Eye (tissue), 1 donor: Measurements from ENCODE around the gene SPIRE2.
"Not testable (repeated sequence)": the region's sequence is repeated elsewhere in the genome, so short reads cannot be mapped to it uniquely, and the experiment has no call there.

ENCODE experiments used
- DNase-seq: peaks from one replicate; pipeline ENCODE4 v3.0.0-alpha.2; 2015

The SPIRE2 gene, protein sequence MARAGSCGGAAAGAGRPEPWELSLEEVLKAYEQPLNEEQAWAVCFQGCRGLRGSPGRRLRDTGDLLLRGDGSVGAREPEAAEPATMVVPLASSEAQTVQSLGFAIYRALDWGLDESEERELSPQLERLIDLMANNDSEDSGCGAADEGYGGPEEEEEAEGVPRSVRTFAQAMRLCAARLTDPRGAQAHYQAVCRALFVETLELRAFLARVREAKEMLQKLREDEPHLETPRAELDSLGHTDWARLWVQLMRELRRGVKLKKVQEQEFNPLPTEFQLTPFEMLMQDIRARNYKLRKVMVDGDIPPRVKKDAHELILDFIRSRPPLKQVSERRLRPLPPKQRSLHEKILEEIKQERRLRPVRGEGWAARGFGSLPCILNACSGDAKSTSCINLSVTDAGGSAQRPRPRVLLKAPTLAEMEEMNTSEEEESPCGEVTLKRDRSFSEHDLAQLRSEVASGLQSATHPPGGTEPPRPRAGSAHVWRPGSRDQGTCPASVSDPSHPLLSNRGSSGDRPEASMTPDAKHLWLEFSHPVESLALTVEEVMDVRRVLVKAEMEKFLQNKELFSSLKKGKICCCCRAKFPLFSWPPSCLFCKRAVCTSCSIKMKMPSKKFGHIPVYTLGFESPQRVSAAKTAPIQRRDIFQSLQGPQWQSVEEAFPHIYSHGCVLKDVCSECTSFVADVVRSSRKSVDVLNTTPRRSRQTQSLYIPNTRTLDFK

DNA sequence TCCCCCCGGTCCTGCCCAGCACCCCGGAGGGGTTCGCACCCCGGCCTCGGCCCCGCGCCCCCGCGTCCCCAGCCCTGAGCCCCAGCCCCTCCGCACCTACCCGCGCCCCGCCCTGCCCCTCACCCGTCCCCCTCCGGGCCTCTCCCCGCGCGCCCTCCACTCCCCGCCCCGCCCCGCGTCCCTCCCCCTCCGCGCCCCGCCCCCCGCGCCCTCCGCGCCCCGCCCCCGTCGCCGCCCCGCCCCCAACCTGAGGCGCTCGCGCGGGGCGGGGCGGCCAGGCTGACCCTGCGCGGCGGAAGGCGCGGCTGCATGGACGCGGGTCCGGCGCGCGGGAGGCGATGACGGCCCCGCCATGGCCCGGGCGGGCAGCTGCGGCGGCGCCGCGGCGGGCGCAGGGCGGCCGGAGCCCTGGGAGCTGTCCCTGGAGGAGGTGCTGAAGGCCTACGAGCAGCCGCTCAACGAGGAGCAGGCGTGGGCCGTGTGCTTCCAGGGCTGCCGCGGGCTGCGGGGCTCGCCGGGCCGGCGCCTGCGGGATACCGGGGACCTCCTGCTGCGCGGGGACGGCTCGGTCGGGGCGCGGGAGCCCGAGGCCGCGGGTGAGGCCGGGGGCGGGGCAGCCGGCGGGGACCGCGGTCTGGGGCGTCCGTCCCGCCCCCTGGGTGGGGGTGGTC, at the start of gene SPIRE2:
Gene SPIRE2, plus strand, starts transcription at position 277 of the 671 bp plus-strand sequence. Its CDS starts 76 bp downstream, at position 353.
- DNase-seq, result peak; percentile 91

DNA sequence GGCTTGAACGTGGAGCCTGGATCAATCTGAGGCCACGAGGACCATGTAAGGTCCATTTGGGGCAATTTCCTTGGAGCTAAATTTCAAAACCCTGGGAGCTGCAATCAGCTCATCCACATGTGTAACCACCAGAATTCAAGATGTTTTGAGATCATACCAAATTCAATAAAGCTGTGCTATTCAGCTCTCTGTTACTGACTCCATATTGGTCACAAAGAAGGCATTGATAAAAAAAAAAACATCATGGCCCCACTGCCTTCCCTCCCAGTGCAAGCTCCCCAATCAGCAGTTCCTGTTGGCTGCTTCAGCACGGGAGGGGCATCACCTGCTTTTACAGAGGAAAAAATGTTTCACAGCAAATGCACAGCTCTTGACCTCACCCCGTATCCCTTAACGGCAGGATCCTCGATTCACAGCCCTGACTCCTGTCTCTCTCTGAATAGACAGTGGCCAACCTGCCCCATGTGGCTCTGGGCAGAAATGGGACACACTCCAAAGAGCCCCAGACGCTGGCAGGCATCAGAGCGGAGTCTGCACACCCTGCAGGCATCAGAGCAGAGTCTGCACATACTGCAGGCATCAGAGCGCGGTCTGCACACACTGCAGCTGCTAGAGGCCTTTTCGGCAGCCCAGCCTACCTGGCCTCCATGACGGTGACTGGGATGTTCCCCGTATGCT, 48.9 kb upstream of the SPIRE2 start:
- no peak for DNase-seq

DNA sequence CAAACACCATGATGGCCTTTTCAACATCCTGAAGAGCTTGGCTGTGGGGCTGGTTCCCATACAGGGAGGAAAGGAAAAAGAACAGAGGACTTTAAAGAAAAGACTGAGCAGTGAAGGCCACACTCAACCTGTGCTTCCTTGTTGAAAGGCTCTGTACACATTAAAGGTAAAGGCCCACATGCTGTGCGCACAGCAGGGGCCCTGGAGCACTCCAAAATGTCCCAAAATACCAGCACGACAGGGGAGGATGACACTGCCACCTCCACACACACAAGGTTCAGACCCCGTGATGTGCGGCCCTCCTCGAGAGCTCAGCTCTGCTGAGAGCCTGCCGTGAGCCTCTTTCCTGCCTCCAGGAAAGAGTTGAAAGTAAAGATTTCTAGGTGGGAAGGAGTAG, 48.4 kb upstream of the SPIRE2 start:
- no peak for DNase-seq

DNA sequence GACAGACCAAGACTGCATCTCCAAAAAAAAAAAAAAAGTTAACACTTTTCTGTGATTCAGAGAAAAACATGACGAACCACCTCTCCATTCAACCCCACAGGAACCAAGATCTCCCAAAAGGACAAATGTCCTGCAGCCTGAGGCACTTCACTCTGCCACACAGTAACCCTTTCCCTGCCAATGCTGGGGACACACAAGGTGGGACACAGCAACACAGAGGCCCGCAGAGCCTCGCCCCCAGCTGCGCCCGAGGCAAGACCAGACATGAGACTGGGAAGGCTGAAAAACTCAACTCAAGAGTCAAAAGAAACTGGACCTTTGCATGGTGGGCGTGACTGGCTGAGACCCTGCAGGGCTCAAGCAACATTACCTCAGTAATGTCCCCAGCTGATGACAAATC, 45.8 kb upstream of the SPIRE2 start:
- no peak for DNase-seq

DNA sequence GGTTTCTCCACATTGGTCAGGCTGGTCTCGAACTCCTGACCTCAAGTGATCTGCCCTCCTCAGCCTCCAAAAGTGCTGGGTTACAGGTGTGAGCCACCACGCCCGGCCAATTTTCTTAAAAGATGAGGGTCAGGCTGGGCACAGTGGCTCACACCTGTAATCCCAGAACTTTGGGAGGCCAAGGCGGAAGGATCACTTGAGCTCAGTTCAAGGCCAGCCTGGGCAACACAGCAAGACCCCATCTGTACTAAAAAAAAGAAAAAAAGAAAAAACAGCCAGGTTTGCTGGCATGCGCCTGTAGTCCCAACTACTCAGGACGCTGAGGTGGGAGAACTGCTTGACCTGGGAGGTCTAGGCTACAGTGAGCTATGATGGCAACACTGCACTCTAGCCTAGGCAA, 44.3 kb upstream of the SPIRE2 start:
- not testable (repeated sequence) for DNase-seq

DNA sequence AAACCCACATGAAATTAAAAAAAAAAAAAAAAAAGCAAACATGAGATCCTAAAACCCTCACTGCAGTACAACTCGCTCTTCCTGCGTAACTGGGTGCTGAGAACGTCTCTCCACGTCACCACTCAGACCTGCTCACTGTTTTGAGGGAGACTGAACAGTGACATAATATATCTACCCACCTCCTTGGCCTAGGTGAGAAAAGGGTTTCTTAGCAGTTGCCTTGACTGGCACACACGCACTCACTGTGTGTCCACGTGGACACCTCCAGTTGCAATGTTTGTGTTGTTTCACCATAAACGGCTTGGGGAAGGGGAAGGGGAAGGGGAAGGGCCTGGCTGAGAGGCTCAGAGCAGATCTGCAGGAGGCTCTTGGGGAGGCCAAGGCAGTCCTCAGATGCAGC, 43.9 kb upstream of the SPIRE2 start:
- DNase-seq, result no peak

DNA sequence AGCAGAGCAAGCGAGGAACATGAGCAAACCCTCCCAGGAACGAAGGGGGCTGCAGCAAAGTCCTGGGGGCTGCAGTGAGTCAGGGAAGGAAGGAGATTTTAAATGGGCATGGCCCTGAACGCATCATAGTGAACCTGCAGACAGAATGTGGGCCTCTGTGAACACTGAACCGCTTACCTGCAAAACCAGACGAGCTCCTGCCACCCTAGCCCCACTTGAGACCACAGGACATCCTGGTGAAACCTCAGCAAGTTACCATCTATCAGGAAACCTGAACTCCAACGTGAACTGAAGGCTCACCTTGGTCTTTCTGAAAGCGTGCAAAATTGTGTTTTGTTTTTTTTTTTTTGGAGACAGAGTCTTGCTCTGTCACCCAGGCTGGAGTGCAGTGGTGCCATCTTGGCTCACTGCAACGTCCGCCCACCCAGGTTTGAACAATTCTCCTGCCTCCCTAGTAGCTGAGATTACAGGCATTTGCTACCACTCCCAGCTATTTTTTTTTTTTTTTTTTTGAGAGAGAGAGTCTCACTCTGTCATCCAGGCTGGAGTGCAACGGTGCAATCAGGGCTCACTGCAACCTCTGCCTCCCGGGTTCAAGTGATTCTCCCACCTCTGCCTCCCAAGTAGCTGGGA, 42.6 kb upstream of the SPIRE2 start:
- DNase-seq, result no peak

DNA sequence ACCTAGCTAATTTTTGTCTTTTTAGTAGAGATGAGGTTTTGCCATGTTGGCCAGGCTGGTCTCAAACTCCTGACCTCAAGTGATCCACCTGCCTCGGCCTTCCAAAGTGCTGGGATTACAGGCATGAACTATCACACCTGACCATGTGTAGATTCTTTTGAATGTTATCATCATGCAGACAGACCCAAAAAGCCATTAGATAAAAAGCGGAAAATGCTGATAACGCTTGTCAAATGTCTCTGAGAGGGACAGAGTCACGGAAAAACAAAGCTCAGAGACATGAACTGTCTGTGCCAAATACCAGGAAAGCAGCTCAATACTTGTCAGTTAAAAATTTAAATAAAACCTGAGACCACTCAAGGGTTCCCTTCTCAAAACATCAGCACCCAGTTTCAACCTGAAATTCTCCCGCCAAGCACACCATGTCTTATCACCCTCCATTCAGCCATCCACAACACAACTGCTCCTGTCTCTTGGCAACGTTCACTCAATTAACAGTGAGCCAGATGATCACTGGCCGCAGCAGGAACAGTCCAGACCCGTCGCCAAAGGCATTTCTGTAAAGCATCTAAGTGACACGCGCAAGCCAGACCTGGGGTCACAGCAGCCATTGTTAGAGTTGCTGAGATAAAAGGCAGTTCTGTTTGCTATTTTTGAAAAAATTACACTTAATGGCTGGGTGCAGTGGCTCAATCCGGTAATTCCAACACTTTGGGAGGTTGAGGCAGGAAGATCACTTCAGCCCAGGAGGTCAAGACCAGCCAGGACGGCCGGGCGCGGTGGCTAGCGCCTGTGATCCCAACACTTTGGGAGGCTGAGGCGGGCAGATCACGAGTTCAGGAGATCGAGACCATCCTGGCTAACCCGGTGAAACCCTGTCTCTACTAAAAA, 41.6 kb upstream of the SPIRE2 start:
- DNase-seq, result no peak

DNA sequence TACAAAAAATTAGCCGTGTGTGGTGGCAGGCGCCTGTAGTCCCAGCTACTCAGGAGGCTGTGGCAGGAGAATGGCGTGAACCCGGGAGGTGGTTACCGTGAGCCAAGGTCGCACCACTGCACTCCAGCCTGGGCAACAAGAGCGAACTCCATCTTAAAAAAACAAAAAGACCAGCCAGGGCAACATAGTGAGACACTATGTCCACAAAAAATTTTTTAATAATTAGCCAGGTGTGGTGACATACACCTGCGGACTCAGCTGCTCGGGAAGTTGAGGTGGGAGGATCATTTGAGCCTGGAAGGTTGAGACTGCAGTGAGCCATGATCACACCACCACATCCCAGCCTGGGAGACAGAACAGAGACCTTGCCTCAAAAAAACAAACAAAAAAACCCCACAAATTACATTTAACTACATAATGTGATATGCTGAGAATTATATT, 40.9 kb upstream of the SPIRE2 start:
- no peak for DNase-seq

DNA sequence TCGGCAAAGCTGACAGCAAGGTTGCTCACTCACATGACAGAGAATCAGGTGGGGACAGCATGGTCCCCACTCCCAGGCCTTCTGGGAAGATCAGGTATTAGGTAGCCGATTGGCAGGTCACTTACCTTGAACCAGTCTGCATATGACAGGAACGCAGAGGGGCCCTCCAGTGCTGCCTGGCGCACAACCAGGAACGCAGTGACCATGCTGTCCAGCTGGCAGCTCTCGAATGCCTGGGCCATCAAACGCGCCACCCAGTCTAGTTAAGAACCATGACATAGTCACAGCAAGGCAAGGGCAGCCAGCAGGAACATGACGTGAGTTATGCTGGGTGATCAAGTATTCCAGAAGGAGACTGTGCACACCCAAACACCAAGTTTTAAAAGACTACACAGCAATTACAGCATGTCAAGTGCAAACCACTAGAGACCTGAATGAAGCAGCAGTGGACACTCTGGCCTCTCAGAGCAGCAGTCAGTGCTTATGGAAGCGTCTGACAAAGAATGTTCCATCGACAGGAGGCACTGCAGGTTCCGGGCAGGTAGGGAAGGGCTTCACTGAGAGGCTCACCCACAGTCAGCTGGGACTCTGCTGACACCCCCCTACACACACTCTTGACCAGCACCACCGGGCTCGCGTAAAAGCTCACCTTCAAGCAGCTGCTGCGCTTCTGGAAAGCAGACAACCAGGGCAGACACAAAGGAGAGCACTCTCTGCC, 36.8 kb upstream of the SPIRE2 start:
- no peak for DNase-seq

DNA sequence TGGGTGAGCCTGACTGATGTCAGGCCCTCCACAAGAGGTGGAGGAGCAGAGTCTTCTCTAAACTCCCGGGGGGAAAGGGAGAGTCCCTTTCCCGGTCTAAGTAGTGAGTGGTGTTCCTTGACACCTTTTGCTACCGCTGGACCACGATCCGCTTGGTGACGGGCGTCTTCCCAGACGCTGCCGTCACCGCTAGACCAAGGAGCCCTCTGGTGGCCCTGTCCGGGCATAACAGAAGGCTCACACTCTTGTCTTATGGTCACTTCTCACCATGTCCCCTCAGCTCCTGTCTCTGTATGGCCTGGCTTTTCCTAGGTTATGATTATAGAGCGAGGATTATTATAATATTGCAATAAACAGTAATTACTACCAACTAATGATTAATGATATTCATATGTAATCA, 35.2 kb upstream of the SPIRE2 start:
- DNase-seq, result peak; percentile 39

DNA sequence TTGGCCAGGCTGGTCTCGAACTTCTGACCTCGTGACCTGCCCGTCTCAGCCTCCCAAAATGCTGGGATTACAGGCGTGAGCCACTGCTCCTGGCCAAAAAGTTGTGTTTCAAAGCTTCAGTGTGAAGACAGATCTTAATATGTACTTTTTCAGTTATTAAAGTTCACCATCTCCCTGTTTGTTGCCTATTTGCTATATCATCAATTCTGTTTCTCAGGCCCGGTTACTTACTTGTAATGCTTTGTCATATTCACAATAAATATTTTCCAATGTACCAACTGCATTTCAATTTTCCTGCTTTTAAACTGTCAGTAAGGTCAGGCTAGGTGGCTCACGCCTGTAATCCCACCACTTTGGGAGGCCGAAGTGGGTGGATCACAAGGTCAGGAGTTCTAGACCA, 34.3 kb upstream of the SPIRE2 start:
- no peak for DNase-seq

DNA sequence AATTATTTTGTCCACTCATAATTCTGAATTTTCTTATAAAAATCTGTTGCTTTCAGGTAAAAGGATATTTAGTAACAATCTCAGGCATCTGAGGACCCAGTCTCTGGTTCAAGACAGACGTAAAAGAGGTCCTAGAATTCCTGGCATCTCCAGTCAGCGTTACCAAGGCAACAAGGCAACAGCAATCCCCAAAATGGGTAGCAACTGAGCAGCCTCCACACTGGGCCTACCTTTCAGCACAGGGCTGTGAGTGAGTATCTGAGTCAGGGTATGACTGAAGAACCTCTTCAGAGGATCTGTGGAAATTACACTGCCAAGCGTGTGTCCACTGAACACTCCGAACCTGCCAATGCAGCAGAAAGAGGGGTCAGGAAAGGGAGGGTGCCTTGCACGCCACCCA, 32.6 kb upstream of the SPIRE2 start:
- DNase-seq, result no peak

DNA sequence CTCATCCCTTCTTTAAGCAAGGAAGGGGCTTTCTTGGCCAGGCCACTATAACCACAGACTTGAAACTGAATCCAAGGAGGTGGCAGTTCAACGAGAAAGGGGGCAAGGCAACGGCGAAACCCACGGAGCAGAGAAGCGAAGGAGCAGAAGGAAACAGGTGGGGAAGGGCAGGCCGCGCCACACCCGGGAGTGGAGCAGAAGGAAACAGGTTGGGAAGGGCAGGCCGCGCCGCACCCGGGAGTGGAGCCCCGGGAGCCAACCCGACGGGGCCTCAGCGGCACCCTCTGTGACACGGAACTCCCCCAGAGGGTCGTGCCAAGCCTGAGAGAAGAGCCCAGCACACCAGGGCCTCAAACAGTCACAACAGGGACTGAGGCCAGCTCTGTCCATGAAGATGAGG, 32.2 kb upstream of the SPIRE2 start:
- DNase-seq, result no peak

DNA sequence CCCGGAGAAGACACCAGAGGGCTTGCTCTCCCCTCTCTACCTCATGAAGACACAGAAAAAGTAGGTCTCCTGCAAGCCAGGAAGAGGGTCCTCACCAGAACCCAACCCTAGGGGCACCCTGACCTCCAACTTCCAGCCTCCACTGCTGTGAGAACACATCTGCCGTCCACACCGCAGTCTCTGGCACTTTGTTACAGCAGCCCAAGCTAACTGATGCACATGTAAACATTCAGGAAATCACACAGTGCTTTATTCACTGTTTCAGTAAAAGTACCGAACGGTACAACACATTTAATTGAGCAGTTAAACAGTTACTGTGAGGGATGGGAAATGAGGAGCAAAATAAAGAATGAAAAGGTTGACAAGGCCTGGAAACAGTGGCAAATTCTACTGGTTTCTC, 30.1 kb upstream of the SPIRE2 start:
- no peak for DNase-seq

DNA sequence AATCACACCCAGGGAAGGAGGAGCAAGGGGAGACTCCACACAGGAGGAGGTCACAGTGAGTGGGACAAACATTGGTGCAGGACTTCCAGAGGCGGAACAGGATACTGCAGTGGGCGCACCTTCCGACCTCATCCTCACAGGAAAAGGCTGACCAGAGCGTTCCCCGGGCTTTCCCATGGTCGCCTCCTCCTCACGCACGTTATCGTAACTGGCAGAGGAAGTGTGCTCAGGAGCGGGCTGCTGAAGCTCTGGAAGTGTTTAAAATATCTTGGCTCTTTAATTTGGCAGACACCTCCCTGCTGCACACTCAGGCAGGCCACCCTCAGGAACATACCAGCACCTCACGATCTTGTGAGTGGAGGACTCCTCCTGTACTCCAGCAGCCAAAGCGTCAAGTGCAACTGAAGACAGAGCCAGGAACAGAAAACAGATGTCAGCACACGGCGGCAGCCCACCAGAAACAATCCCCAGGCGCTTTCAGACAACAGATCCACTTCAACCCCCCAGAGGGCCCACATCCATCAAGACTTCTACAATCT, 29.4 kb upstream of the SPIRE2 start:
- no peak for DNase-seq

DNA sequence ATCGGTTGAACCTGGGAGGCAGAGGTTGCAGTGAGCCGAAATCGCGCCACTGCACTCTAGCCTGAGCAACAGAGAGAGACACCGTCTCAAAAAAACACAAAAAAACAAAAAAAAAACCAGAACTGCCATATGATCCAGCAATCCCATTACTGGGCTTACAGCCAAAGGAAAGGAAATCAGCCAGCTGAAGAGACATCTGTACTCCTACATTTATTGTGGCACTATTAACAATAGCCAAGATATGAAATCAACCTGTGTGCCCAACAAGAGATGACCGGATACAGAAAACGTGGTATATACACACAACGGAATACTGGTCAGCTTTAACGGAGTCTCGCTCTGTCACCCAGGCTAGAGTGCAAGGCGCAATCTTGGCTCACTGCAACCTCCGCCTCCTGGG, 26.5 kb upstream of the SPIRE2 start:
- DNase-seq, result no peak

DNA sequence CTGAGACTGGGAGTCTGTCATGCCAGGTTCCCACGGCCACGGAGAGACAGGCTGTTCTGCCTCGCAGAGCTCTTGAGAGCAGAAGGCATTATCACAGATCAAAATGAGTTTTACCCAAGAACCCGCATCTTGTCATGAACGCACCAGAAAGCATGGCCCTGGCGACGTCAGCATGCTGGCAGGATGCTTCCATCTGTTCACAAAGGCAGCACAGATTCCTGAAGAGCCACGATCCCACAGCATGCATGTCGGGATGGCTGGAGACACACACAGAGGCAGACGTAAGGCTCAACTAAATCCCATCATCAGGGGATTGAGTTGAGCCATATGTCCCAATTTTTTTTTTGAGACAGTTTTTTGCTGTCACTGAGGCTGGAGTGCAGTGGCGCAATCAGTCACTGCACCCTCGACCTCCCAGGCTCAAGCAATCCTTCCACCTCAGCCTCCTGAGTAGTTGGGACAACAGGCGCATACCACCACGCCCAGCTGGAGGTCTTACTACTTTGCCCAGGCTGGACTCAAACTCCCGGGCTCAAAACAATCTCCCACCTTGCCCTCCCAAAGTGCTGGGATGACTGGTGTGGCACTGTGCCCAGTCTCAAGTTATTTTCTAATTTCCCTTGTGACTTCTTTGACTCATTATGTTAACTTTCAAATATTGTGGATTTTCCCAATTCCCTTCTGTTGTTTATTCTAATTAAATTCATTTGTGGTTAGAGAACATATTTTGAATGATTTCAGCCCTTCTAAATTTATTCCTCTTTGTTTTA, 23.0 kb upstream of the SPIRE2 start:
- no peak for DNase-seq

DNA sequence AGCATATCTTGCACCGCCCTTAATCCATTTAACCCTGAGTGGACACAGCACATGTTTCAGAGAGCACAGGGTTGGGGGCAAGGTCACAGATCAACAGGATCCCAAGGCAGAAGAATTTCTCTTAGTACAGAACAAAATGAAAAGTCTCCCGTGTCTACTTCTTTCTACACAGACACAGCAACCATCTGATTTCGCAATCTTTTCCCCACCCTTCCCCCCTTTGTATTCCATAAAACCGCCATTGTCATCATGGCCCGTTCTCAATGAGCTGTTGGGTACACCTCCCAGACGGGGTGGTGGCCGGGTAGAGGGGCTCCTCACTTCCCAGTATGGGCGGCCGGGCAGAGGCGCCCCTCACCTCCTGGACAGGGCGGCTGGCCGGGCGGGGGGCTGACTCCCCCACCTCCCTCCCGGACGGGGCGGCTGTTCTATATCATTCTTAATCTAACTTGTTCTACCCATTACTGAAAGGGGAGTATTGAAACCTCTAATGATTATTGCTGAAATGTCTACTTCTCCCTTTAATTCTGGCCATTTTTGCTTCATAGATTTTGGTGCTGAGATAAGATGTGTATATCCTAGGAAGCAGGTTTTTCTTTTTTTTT, 21.6 kb upstream of the SPIRE2 start:
- not testable (repeated sequence) for DNase-seq
